ENCODE measurements around the gene KIDINS220.

KIDINS220 gene

DNA sequence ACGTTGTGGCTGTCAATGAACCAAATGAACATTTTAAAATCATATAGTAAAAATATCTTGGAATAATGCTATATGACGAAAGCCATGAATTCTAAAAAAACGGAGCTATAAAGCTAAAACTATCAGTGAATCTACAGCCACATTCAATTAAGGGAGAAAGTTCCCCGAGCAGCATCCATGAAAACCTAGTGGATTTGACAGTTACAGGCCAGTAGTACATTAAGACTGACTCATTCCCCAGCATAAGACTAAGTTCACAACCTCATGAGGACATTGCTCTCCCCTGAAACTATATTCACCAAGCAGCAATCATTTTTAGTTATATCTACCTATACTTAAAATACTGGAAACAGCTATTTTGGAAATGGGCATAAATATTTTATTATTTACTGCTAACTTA is 36.6 kb downstream of the KIDINS220 start:
- Histone ChIP-seq H3K9me3 (ENCODE audit: control insufficient read depth, low read depth, low read length) (no peaks in the 10 kb centered on the region), H3K9ac (ENCODE audit: low read length) (no peak overlapping the region), H3K27me3 (ENCODE audit: control insufficient read depth, insufficient read depth, low read length) (no peaks in the 10 kb centered on the region), H3K4me1 (ENCODE audit: control insufficient read depth, low read depth, low read length) (no peaks in the 10 kb centered on the region), H3K27ac (ENCODE audit: low read length) (no peak overlapping the region), H3K36me3 (ENCODE audit: control insufficient read depth, low read depth, low read length) (peaks cover 11% of the 10 kb centered on the region), H3K4me3 (ENCODE audit: low read length) (no peak overlapping the region)

DNA sequence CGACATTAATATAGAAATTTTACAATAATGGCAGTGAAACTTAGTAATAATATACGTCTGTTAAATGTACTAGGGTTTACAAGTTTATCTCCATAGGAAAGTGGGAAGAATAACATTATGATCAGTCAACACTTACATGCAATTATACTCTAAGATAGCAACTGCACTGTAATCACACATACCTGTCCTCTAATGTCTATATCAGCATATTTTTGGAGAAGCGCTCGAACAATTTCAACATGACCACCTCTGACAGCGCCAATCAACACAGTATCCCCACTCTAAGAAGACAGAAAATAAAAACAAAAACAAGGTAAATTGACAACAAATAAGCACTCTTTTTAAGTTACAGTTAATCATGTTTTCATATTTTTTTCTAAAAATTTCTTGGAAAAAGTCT is 37.2 kb downstream of the KIDINS220 start:
- Histone ChIP-seq H3K27me3 (ENCODE audit: control insufficient read depth, insufficient read depth, low read length) (no peaks in the 10 kb centered on the region), H3K9ac (ENCODE audit: low read length) (no peak overlapping the region), H3K27ac (ENCODE audit: low read length) (no peak overlapping the region), H3K9me3 (ENCODE audit: control insufficient read depth, low read depth, low read length) (no peaks in the 10 kb centered on the region), H3K4me1 (ENCODE audit: control insufficient read depth, low read depth, low read length) (no peaks in the 10 kb centered on the region), H3K4me3 (ENCODE audit: low read length) (no peak overlapping the region), H3K36me3 (ENCODE audit: control insufficient read depth, low read depth, low read length) (peaks cover 5% of the 10 kb centered on the region)

DNA sequence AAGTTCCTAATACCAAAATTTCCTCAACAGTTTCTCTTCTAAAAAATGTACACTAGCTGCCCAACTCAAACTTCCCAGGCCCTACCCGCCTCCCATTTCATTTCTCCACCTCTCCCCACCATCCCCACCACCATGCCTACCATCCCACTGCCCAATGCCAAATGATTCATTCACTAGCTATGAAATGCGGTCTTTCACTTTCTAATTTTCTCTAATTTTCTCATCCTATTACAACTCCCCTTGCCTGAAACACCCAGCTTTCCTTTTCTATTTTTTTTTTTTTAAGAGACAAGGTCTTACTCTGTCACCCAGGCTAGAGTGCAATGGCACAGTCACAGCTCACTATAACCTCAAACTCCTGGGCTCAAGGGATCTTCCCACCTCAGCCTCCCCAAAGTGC is 38.4 kb downstream of the KIDINS220 start:
- no peaks in the 10 kb centered on the region for H3K36me3 ChIP-seq (ENCODE audit: control insufficient read depth, low read depth, low read length)
- no peaks in the 10 kb centered on the region for H3K9me3 ChIP-seq (ENCODE audit: control insufficient read depth, low read depth, low read length)

DNA sequence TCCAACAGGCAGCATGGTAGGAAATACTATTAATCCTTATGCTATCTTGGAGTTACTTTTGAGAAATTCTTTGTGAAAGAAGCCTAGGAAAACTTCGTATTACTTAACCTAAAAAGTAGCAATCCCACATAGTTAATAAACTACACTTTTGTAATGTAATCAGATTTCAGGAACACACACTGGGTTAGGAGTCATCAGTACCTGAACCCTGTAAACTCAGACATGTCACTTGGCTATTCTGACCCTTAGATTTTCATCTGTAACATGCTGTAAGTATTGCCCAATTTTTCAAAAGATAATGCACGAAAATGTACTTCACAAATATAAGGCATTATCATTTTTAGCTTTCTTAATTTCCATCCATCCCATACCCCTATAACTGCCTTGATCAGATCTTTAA is 39.0 kb downstream of the KIDINS220 start:
- Histone ChIP-seq H3K27ac (ENCODE audit: low read length) (no peak overlapping the region), H3K36me3 (ENCODE audit: control insufficient read depth, low read depth, low read length) (no peaks in the 10 kb centered on the region), H3K4me1 (ENCODE audit: control insufficient read depth, low read depth, low read length) (no peaks in the 10 kb centered on the region), H3K27me3 (ENCODE audit: control insufficient read depth, insufficient read depth, low read length) (no peaks in the 10 kb centered on the region), H3K9ac (ENCODE audit: low read length) (no peak overlapping the region), H3K9me3 (ENCODE audit: control insufficient read depth, low read depth, low read length) (no peaks in the 10 kb centered on the region), H3K4me3 (ENCODE audit: low read length) (no peak overlapping the region)

More for the DNA sequence above, 38.4 kb downstream of the KIDINS220 start:
- H3K4me1 ChIP-seq (ENCODE audit: control insufficient read depth, low read depth, low read length): no peaks in the 10 kb centered on the region
- no peak overlapping the region for H3K9ac ChIP-seq (ENCODE audit: low read length)
- no peaks in the 10 kb centered on the region for H3K27me3 ChIP-seq (ENCODE audit: control insufficient read depth, insufficient read depth, low read length)
- no peak overlapping the region for H3K27ac ChIP-seq (ENCODE audit: low read length)
- H3K4me3 ChIP-seq (ENCODE audit: low read length): no peak overlapping the region

DNA sequence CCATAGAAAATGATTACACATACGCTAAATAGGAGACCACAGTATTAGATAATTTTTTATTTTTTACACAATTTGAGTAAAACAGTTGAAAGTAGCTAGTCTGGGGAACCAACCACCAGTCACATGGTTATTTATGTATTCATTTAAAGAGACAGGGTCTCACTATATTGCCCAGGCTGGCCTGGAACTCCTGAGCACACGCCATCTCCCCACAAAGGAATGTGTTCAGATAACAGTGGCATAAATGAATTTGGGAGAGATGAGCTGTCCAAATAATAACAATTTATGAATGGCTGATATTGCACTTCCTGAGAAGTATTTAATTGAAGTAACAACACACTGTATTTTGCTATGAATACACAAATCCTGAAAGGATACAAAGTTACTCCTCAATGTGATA is 39.7 kb downstream of the KIDINS220 start:
- Histone ChIP-seq H3K27me3 (ENCODE audit: control insufficient read depth, insufficient read depth, low read length) (no peaks in the 10 kb centered on the region), H3K4me3 (ENCODE audit: low read length) (no peak overlapping the region), H3K27ac (ENCODE audit: low read length) (no peak overlapping the region), H3K4me1 (ENCODE audit: control insufficient read depth, low read depth, low read length) (no peaks in the 10 kb centered on the region), H3K9ac (ENCODE audit: low read length) (no peak overlapping the region), H3K9me3 (ENCODE audit: control insufficient read depth, low read depth, low read length) (no peaks in the 10 kb centered on the region), H3K36me3 (ENCODE audit: control insufficient read depth, low read depth, low read length) (no peaks in the 10 kb centered on the region)

DNA sequence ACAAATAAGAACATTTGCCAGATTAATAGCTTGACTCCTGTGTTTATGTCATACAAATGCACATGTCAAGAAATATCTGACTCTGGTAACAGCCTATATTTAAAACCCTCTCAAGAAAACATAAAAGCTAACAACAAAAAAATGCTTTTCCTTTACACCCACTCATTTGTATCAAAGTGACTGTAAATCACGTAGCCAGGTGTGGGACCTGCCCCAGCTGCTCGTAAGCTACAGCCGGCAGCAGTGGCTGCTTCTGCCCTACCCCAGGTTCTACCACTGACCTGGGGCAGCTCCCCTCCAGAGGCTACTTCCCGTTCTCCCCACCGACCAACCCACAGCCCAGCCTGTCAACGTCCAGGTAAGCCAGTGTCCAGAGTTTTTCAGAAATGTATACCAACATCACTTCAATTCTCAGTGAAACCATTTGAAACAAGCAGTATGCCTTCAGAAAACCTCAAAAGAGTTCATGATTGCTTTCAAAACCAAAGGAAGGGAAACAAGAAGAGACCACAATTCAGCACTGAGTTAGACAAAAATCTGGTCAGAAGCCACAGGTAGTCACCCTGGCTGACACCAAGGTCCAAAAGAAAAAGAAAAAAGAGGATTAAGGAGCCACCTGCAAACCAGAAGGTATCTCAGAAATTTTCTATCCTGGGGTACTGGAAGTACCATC is 40.4 kb downstream of the KIDINS220 start:
- Histone ChIP-seq H3K27ac (ENCODE audit: low read length) (no peak overlapping the region), H3K4me3 (ENCODE audit: low read length) (no peak overlapping the region), H3K9me3 (ENCODE audit: control insufficient read depth, low read depth, low read length) (no peaks in the 10 kb centered on the region), H3K9ac (ENCODE audit: low read length) (no peak overlapping the region), H3K27me3 (ENCODE audit: control insufficient read depth, insufficient read depth, low read length) (no peaks in the 10 kb centered on the region), H3K4me1 (ENCODE audit: control insufficient read depth, low read depth, low read length) (no peaks in the 10 kb centered on the region), H3K36me3 (ENCODE audit: control insufficient read depth, low read depth, low read length) (no peaks in the 10 kb centered on the region)

DNA sequence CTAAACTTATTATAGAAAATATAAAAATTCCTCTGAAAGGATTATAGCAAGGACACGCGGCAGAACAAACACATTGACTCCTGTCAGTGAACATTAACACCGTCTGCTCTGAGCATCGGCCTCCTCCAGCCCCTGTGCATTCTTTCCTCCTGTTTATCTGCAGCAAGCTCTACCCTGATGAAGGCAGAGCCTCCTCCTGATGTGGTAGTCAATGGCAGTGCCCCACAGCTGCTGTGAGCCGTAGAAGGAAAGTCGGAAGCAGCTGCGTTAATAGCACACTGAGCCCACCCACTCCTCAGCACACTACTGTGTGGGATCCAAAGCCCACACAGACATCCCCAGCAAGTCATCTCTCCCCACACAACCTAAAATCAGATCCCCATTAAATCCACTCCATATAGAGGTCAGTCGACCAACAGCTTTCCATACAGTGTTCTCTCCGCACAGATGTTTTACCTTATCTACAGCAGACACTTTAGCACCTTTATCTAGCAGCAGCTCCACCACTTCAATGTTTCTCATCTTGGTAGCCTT is 41.0 kb downstream of the KIDINS220 start:
- no peaks in the 10 kb centered on the region for H3K9me3 ChIP-seq (ENCODE audit: control insufficient read depth, low read depth, low read length)
- H3K4me1 ChIP-seq (ENCODE audit: control insufficient read depth, low read depth, low read length): no peaks in the 10 kb centered on the region
- no peaks in the 10 kb centered on the region for H3K36me3 ChIP-seq (ENCODE audit: control insufficient read depth, low read depth, low read length)
- H3K27me3 ChIP-seq (ENCODE audit: control insufficient read depth, insufficient read depth, low read length): no peaks in the 10 kb centered on the region
- H3K27ac ChIP-seq (ENCODE audit: low read length): no peak overlapping the region
- no peak overlapping the region for H3K4me3 ChIP-seq (ENCODE audit: low read length)
- H3K9ac ChIP-seq (ENCODE audit: low read length): no peak overlapping the region

DNA sequence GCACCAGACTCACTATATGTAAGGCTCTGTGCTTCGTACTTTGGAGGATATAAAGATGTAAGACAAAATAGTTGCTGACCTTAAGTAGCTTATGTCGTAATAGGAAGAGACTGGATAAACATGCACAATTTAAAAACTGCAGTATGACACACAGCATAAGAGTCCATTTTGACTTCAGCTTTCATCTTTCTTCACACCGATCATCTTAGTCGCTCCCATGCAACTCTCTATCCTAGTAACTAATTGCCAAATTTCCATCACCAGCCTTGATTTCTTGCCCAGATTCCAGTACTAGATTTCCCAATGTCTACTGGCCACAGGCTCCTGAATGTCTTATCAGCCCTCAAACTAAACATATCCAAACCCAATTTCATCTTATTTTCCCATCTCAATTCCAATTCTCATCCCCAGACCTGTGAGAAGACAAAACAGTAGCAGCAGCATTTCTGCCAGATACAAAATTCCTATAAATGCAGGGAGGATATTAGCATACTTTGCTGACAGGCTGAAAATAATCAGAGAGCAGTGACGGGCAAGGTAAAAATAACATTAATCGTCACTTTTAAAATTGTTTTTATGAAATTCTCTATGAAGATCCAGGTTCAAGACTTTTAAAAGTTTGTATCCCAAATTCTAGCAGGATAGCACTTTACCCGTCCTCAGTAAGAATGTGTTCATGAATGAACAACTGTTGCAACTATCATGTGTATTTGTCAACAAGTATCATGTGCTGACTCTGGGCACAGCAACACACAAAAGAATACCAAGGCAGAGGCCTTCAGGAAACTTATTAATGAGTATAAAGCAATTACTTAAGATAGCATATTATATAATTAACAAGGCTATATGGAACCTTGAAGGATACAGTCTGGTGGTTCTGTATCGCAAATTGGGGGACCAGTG is 42.2 kb downstream of the KIDINS220 start:
- no peak overlapping the region for H3K4me3 ChIP-seq (ENCODE audit: low read length)
- H3K4me1 ChIP-seq (ENCODE audit: control insufficient read depth, low read depth, low read length): no peaks in the 10 kb centered on the region
- no peaks in the 10 kb centered on the region for H3K27me3 ChIP-seq (ENCODE audit: control insufficient read depth, insufficient read depth, low read length)
- H3K9me3 ChIP-seq (ENCODE audit: control insufficient read depth, low read depth, low read length): no peaks in the 10 kb centered on the region
- no peak overlapping the region for H3K9ac ChIP-seq (ENCODE audit: low read length)
- no peak overlapping the region for H3K27ac ChIP-seq (ENCODE audit: low read length)
- H3K36me3 ChIP-seq (ENCODE audit: control insufficient read depth, low read depth, low read length): peaks cover 3% of the 10 kb centered on the region

DNA sequence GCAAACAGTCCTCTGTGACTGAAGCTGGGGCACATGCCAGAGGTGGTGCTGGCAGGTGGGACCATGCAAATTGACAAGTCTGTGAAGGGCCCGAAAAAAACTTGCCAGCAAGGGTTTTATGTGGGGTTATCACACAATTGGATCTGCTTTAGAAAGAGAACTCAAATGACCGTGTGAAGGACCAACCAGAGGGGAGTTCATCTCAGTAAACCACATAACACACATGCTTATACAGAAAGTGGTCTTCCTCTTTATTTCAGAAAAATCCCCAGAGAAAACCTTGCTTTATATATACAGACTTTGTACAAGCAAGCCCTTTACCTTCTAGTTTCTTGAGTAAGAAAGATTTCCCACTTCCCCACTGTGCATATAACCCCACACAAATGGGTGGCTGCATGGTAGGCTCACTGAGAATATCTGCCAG is 46.7 kb downstream of the KIDINS220 start:
- H3K9me3 ChIP-seq (ENCODE audit: control insufficient read depth, low read depth, low read length): no peaks in the 10 kb centered on the region
- no peaks in the 10 kb centered on the region for H3K27me3 ChIP-seq (ENCODE audit: control insufficient read depth, insufficient read depth, low read length)
- H3K27ac ChIP-seq (ENCODE audit: low read length): no peak overlapping the region
- no peak overlapping the region for H3K4me3 ChIP-seq (ENCODE audit: low read length)
- H3K36me3 ChIP-seq (ENCODE audit: control insufficient read depth, low read depth, low read length): peaks cover 5% of the 10 kb centered on the region
- H3K4me1 ChIP-seq (ENCODE audit: control insufficient read depth, low read depth, low read length): no peaks in the 10 kb centered on the region
- no peak overlapping the region for H3K9ac ChIP-seq (ENCODE audit: low read length)

DNA sequence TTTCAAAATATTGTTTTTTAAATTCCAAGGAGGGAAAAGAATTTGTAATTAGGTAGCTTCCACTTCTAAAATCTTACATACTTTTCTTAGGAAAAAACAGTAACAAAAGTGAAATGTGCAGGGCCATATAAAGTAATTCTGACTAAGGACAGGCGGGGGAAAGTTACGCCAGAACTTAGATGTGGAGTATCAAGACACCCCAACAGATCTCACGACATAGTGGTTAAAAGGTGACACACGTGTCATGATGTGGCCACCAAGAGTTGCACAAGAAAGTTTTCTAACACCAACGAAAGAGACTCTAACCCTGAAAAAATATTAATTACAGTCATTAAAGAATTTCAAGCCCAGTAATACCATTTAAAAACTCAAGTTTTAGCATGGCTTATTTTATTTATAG is 51.0 kb downstream of the KIDINS220 start:
- Histone ChIP-seq H3K9ac (ENCODE audit: low read length) (no peak overlapping the region), H3K27ac (ENCODE audit: low read length) (no peak overlapping the region), H3K4me1 (ENCODE audit: control insufficient read depth, low read depth, low read length) (no peaks in the 10 kb centered on the region), H3K9me3 (ENCODE audit: control insufficient read depth, low read depth, low read length) (no peaks in the 10 kb centered on the region), H3K27me3 (ENCODE audit: control insufficient read depth, insufficient read depth, low read length) (no peaks in the 10 kb centered on the region), H3K36me3 (ENCODE audit: control insufficient read depth, low read depth, low read length) (peaks cover 15% of the 10 kb centered on the region), H3K4me3 (ENCODE audit: low read length) (no peak overlapping the region)

DNA sequence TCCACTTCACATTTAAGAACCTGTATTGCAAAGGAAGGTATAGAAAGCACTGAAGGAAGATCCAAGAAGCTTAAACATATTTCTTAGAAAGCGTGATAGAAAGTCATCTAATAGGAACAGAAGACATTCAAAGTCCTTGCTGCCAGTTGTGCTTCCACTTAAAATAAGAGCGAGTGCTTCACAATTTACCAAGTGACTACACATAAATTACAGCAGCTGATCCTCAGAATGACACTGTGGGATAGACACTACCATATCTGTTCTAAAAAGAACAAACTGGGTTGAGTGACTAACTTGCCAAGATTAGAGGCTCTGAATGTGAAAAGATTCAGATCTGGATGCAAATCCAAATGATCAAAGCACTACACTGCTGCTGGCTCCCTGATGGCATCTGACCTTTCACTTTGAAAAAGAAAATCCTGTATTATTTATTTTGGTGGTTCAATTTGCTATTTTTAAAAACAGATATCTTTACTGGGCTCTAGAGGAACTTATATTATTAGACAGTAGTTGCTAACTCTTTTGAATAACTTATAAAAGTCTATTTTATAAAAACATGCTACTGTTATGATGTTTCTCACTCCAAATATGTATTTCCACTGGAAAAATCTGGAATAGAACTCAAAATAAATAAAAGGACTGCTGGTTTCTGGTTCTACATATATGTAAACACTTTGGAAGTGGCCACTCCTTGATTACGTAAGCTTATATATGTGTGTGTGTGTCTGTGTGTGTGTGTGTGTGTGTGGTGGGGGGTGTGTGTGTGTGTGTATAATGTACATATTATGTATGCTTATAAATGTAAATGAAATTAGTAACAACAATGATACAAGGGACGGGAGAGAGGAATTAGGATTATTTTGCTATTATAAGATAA is 57.4 kb downstream of the KIDINS220 start:
- H3K36me3 ChIP-seq (ENCODE audit: control insufficient read depth, low read depth, low read length): peaks cover 24% of the 10 kb centered on the region
- no peak overlapping the region for H3K4me3 ChIP-seq (ENCODE audit: low read length)
- no peaks in the 10 kb centered on the region for H3K9me3 ChIP-seq (ENCODE audit: control insufficient read depth, low read depth, low read length)
- H3K27me3 ChIP-seq (ENCODE audit: control insufficient read depth, insufficient read depth, low read length): no peaks in the 10 kb centered on the region
- H3K4me1 ChIP-seq (ENCODE audit: control insufficient read depth, low read depth, low read length): no peaks in the 10 kb centered on the region
- H3K9ac ChIP-seq (ENCODE audit: low read length): no peak overlapping the region
- H3K27ac ChIP-seq (ENCODE audit: low read length): no peak overlapping the region
